Endothelial cell of umbilical vein (primary cell): ENCODE measurements around the gene AOX1.

ENCODE experiments used
- EZH2 ChIP-seq: IDR thresholded peaks from 2 replicates; pipeline ENCODE4 v1.6.1; 2012; ENCODE audit warnings: borderline replicate concordance, low read depth, mild to moderate bottlenecking, moderate library complexity, low read length, inconsistent platforms; ENCODE audit not compliant: severe bottlenecking
- FOS ChIP-seq: IDR thresholded peaks from 2 replicates; pipeline ENCODE4 v1.6.1; 2011; ENCODE audit warnings: mild to moderate bottlenecking, low read length, moderate library complexity, borderline replicate concordance; ENCODE audit not compliant: insufficient read depth
- JUN ChIP-seq: IDR thresholded peaks from 2 replicates; pipeline ENCODE4 v1.6.1; 2011; ENCODE audit warnings: borderline replicate concordance, low read depth; ENCODE audit not compliant: insufficient read length, insufficient read depth
- POLR2A ChIP-seq: IDR thresholded peaks from 2 replicates; pipeline ENCODE4 v1.6.1; 2012; ENCODE audit warnings: low read depth, mild to moderate bottlenecking, control low read depth, low read length
- TF ChIP-seq, protein P1 (sequence below), 2 donors: IDR thresholded peaks; 1 replicate in 1 of 2; 2 replicates in 1 of 2; pipeline ENCODE4 v1.5.1; 2011; ENCODE audit warnings: low read length in 2 of 2, mild to moderate bottlenecking in 2 of 2, moderate library complexity in 2 of 2, control low read depth in 1 of 2, inconsistent platforms in 1 of 2, low read depth in 1 of 2; ENCODE audit not compliant: insufficient read depth in 1 of 2; ENCODE audit errors: extremely low read depth in 1 of 2

DNA sequence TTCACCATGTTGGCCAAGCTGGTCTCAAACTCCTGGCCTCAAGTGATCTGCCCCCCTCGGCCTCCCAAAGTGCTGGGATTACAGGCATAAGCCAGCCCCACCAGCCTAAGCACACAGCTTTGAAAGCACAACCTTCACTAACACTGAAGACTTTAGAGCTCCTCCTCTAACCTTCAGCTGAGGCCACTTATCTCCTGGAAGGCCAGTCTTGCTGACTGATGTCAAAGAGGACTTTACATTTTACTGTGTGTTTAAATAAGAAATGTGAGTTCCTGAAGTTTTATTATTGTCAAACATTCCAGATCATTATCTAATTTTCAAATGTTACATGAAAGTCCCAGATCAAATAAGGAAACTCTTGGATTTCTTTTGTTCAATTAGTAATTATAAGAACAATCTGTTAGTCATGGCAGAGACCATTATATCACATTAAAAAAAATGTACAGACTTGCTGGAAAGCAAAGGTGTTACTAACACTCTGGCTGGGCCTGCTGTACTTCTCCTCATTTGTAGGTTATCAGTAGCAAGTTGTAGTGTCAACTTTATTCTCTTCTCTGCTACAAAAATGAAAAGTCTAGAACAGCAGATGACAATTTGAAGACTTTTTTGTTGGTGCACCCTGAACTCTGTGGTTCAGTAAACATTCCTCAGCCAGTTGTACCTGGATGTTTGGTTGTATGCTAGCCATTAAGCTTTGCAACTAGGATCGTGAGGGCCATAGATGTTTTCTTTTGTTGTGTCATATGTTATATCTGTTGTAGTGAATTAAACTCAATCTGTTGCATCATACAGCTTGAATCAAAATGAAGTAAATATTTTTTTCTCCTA, 80.0 kb downstream of the AOX1 start:
- TF ChIP-seq JUN = no peak
- TF ChIP-seq FOS = no peak
- TF ChIP-seq, protein P1, sequence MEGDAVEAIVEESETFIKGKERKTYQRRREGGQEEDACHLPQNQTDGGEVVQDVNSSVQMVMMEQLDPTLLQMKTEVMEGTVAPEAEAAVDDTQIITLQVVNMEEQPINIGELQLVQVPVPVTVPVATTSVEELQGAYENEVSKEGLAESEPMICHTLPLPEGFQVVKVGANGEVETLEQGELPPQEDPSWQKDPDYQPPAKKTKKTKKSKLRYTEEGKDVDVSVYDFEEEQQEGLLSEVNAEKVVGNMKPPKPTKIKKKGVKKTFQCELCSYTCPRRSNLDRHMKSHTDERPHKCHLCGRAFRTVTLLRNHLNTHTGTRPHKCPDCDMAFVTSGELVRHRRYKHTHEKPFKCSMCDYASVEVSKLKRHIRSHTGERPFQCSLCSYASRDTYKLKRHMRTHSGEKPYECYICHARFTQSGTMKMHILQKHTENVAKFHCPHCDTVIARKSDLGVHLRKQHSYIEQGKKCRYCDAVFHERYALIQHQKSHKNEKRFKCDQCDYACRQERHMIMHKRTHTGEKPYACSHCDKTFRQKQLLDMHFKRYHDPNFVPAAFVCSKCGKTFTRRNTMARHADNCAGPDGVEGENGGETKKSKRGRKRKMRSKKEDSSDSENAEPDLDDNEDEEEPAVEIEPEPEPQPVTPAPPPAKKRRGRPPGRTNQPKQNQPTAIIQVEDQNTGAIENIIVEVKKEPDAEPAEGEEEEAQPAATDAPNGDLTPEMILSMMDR (IDR thresholded peaks at IDR 0.05; ENCODE audit: extremely low read depth in 1 of 2, insufficient read depth in 1 of 2, low read depth in 1 of 2, low read length in 2 of 2) = no peak
- no peak for TF ChIP-seq POLR2A
- no peak for TF ChIP-seq EZH2
